Activated CD8-positive, alpha-beta T cell treated with anti-CD3 and anti-CD28 coated beads for 36 hours (primary cell): ENCODE results near the gene STX1A. TPM values are rescaled to one million over a fixed set of nuclear protein-coding genes. Genes with fewer than 3 reads are reported as not detected.
A peak's percentile ranks its signal among the peaks of the same experiment; 100 is the strongest.

Source experiments
- ATAC-seq: fragments of 200-7000 bp; cut with Tn5 transposase; one replicate; pipeline ENCODE4 v1.10.0; 2021; ENCODE audit warnings: mild to moderate bottlenecking, moderate library complexity
- CTCF ChIA-PET: fragments of 350-600 bp; sonication (Branson Sonifier 250); formaldehyde crosslinking; loops from one replicate; lab custom pipeline; 2021; ENCODE audit warnings: antibody characterized with exemption; lab: Charles Lee
- POLR2A ChIA-PET: fragments of 350-600 bp; sonication (Branson Sonifier 250); formaldehyde crosslinking; loops from one replicate; lab custom pipeline; 2021; ENCODE audit warnings: antibody characterized with exemption; lab: Charles Lee
- DNase-seq: peaks from one replicate; pipeline ENCODE4 v3.0.0-alpha.2; 2020
- H3K27ac Mint-ChIP-seq: one replicate; pipeline ENCODE4 v1.8.0; 2021; ENCODE audit warnings: mild to moderate bottlenecking, mixed read lengths
- H3K27me3 Mint-ChIP-seq: one replicate; pipeline ENCODE4 v1.8.0; 2021; ENCODE audit warnings: mixed read lengths
- H3K36me3 Mint-ChIP-seq: one replicate; pipeline ENCODE4 v1.8.0; 2021; ENCODE audit warnings: low read depth, mixed read lengths
- H3K4me1 Mint-ChIP-seq: one replicate; pipeline ENCODE4 v1.8.0; 2021; ENCODE audit warnings: low read depth, mixed read lengths
- H3K4me3 Mint-ChIP-seq: one replicate; pipeline ENCODE4 v1.8.0; 2021; ENCODE audit warnings: mild to moderate bottlenecking, moderate library complexity, mixed read lengths
- H3K9me3 Mint-ChIP-seq: one replicate; pipeline ENCODE4 v1.8.0; 2021; ENCODE audit warnings: mixed read lengths
- CTCF ChIP-seq: fragments of 200-600 bp; IDR thresholded peaks from one replicate; pipeline ENCODE4 v1.8.0; 2022; ENCODE audit warnings: antibody characterized with exemption, mild to moderate bottlenecking
- intact Hi-C: fragments of 100-400 bp; cut with micrococcal nuclease; formaldehyde crosslinking; loops from one replicate; pipeline ENCODE4 v1.10.0; 2022
- total RNA-seq, 2 experiments: library from RNA; stranded (reverse); gene quantifications; one replicate each; pipeline ENCODE4 v1.2.3, GENCODE V29; 2021

The STX1A gene
- total RNA-seq, 2 experiments from 2014 or later, result 11.4 to 11.5 TPM

GRCh38 chr7:73739387-73739767 is 19.9 kb upstream of the STX1A start:
- Mint-ChIP-seq H3K27ac (peak overlapping the region; percentile 81), H3K9me3 (no peaks in the 10 kb centered on the region), H3K4me1 (peaks cover 4% of the 10 kb centered on the region), H3K27me3 (no peaks in the 10 kb centered on the region), H3K4me3 (peak overlapping the region; percentile 93), H3K36me3 (peaks cover 6% of the 10 kb centered on the region)
- no peak for DNase-seq
- intact Hi-C loops, result no loop called here
- no peak for ATAC-seq
- TF ChIP-seq CTCF, result no peak
- POLR2A ChIA-PET, result interaction anchor here (0.6 to 2.3 kb wide), 7 partner anchors 14 to 386 kb away, joined by 3 to 8 read pairs (median 4); no protein-coding TSS in a partner anchor
- CTCF ChIA-PET, result interaction anchor here (0.7 to 3.6 kb wide), 4 partner anchors 71 to 117 kb away, joined by 3 to 12 read pairs (median 7); partner anchors contain the start of gene VPS37D

DNA sequence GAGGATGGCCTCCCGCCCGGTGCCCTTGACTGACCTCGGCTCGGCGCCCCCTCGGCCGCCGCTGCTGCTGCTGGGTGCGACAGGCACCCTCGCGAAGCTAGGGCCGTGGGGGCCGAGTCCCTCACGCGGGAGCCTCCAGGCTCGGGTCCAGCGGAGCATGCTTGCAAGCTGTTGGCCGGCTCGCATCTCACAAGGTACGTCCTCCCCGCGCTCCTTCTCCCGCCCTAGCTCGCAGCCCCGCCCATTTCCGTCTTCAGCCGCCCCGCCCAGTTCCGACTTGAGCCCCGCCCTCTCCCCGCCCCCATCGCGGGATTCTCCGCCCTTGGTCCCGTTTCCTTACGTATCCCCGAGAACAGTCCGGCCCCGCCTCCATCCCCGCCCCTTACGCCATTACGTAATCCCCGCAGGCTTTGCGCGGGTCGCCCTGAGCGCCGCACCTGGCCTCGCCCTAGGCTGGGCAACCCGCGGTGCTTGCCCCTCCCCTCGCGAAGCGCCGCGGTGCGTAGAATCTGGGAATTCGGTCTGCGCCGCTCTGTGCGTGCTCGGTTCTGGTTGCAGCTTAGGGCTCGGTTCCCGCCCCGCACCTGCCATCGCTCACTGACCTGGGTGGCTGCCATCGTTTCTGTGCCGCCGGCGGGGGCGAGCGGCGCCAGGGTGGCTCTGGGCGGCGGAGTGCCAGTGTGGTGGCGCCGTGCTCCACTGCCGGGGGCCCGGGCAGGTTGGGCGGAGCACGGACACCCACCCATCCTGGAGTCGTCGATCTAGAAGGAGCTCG is 19.3 kb upstream of the STX1A start, which contains the start of gene ABHD11:
ABHD11 (minus strand) TSS at position 191 of the 775 bp plus-strand sequence; CDS start at position 159, 32 bp downstream.
- ATAC-seq (peak; percentile 83), DNase-seq (peak; percentile 98)
- Mint-ChIP-seq H3K4me1 (peaks cover 4% of the 10 kb centered on the region), H3K9me3 (no peaks in the 10 kb centered on the region), H3K27me3 (no peaks in the 10 kb centered on the region), H3K4me3 (peak within 1 kb of the TSS; percentile 93), H3K27ac (peak within 1 kb of the TSS; percentile 95), H3K36me3 (peaks cover 6% of the 10 kb centered on the region)
- CTCF ChIA-PET, result interaction anchor here (0.7 to 5.2 kb wide), 6 partner anchors 14 to 132 kb away, joined by 3 to 84 read pairs (median 10); partner anchors contain the start of gene VPS37D
- POLR2A ChIA-PET, result interaction anchor here (0.6 to 2.3 kb wide), 12 partner anchors 10 to 386 kb away, joined by 3 to 8 read pairs (median 4); partner anchors contain the start of gene BAZ1B
- TF ChIP-seq CTCF, result no peak
- intact Hi-C loops, result no loop called here

- peak; percentile 76 for DNase-seq
- no peak for TF ChIP-seq CTCF
- POLR2A ChIA-PET, result interaction anchor here (0.6 to 2.3 kb wide), 8 partner anchors 11 to 217 kb away, joined by 3 to 8 read pairs (median 4); partner anchors contain the start of gene BAZ1B
- Mint-ChIP-seq H3K27ac (peak overlapping the region; percentile 95), H3K4me3 (peak overlapping the region; percentile 93), H3K27me3 (no peaks in the 10 kb centered on the region), H3K9me3 (no peaks in the 10 kb centered on the region), H3K36me3 (peaks cover 6% of the 10 kb centered on the region), H3K4me1 (peaks cover 4% of the 10 kb centered on the region)
- intact Hi-C loops, result no loop called here
- ATAC-seq, result peak; percentile 24
- CTCF ChIA-PET, result interaction anchor here (0.9 to 5.2 kb wide), 6 partner anchors 12 to 131 kb away, joined by 3 to 84 read pairs (median 10); partner anchors contain the start of gene VPS37D
These were observed 18.7 kb upstream of the STX1A start for GRCh38 chr7:73738220-73738611.

DNA sequence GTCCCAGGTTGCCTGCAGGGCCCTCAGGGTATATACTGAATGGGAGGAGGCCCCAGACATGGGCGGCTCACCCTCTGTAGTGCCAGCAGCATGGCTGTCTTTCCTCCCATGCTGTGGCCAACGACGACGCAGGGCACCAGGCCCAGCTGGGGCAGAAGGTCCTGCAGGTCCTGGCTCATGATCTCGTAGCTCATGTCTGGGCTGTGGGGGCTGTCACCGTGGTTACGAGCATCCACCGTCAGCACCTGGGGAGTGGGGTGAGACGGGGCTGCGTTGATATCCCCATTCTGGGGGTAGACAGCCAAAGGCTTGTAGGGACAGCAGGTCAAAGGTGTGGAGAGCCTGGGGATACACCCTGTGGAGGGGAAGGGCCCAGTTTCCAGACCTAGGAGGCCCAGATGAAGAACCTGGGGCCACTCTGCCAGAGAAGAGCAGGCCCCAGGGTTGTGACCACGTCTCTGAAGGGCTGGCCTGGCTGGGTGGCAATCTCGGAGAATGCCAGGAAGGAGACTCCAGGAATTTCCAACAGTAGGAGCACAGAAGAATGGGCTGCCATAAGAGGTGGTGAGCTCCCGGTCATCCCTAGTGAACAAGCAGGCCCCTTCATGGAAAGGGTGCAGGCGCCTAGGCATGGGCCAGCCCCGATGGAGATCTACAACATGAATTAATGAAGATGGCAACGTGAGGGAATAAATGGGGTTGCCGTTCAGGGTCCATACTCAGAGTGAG is 18.2 kb upstream of the STX1A start:
- Mint-ChIP-seq H3K27me3 (peaks cover 2% of the 10 kb centered on the region), H3K27ac (peak overlapping the region; percentile 95), H3K4me3 (peak overlapping the region; percentile 93), H3K36me3 (peaks cover 6% of the 10 kb centered on the region), H3K4me1 (peaks cover 4% of the 10 kb centered on the region), H3K9me3 (no peaks in the 10 kb centered on the region)
- ATAC-seq, result no peak
- DNase-seq, result no peak
- no peak for TF ChIP-seq CTCF
- ChIA-PET POLR2A (interaction anchor here (0.6 to 2.3 kb wide), 8 partner anchors 11 to 216 kb away, joined by 3 to 8 read pairs (median 4); partner anchors contain the start of genes BAZ1B and STX1A), CTCF (interaction anchor here (0.9 to 5.2 kb wide), 6 partner anchors 11 to 131 kb away, joined by 3 to 84 read pairs (median 10); partner anchors contain the start of gene VPS37D)
- intact Hi-C loops, result no loop called here
